A549 (cell line): ENCODE measurements around the gene ARHGEF7.

Experiments used
- MAZ ChIP-seq: fragments of 150-350 bp; IDR thresholded peaks from 2 replicates; pipeline ENCODE4 v1.6.1; 2014; ENCODE audit warnings: antibody characterized with exemption, low read depth, low read length, borderline replicate concordance
- TF ChIP-seq, protein P1 (sequence below): fragments of >200 bp; sonication (Bioruptor Twin); formaldehyde crosslinking; IDR thresholded peaks from 3 replicates; pipeline ENCODE4 v1.5.1; 2016
- TF ChIP-seq, protein P2 (sequence below): IDR thresholded peaks from 2 replicates; pipeline ENCODE4 v1.6.1; 2012

DNA sequence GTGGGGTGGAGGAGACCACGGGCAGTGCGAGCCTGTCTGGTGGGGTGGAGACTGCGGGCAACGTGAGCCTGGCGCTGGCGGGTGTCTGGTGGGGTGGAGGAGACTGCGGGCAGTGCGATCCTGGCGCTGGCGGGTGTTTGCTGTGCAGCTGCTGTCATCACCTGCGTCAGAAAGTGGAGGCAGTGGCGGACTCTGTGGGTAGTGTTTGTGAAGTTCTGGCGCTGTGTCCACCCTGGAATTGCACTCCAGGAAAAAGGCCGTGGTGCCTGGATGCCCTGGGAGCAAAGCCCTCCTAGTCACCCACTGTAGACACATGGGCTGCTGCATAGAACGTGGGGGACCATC is 211.5 kb downstream of the ARHGEF7 start:
- TF ChIP-seq, protein P1, sequence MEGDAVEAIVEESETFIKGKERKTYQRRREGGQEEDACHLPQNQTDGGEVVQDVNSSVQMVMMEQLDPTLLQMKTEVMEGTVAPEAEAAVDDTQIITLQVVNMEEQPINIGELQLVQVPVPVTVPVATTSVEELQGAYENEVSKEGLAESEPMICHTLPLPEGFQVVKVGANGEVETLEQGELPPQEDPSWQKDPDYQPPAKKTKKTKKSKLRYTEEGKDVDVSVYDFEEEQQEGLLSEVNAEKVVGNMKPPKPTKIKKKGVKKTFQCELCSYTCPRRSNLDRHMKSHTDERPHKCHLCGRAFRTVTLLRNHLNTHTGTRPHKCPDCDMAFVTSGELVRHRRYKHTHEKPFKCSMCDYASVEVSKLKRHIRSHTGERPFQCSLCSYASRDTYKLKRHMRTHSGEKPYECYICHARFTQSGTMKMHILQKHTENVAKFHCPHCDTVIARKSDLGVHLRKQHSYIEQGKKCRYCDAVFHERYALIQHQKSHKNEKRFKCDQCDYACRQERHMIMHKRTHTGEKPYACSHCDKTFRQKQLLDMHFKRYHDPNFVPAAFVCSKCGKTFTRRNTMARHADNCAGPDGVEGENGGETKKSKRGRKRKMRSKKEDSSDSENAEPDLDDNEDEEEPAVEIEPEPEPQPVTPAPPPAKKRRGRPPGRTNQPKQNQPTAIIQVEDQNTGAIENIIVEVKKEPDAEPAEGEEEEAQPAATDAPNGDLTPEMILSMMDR: no peak
- TF ChIP-seq, protein P2, sequence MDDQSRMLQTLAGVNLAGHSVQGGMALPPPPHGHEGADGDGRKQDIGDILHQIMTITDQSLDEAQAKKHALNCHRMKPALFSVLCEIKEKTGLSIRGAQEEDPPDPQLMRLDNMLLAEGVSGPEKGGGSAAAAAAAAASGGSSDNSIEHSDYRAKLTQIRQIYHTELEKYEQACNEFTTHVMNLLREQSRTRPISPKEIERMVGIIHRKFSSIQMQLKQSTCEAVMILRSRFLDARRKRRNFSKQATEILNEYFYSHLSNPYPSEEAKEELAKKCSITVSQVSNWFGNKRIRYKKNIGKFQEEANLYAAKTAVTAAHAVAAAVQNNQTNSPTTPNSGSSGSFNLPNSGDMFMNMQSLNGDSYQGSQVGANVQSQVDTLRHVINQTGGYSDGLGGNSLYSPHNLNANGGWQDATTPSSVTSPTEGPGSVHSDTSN: no peak
- no peak for TF ChIP-seq MAZ
